GM23248 (cell line): ENCODE results near the gene STK31.

ENCODE experiments used
- EZH2 ChIP-seq: fragments of 200-600 bp; sonication (generic); IDR thresholded peaks from 2 replicates; pipeline ENCODE4 v1.6.1; 2018; ENCODE audit warnings: antibody characterized with exemption, mild to moderate bottlenecking; ENCODE audit not compliant: insufficient read depth, poor library complexity, severe bottlenecking
- EZH2phosphoT487 ChIP-seq: fragments of 200-600 bp; sonication (generic); IDR thresholded peaks from 2 replicates; pipeline ENCODE4 v1.6.1; 2018; ENCODE audit warnings: antibody characterized with exemption, moderate library complexity, mild to moderate bottlenecking, low read depth; ENCODE audit not compliant: insufficient read depth

GRCh38 chr7:23715099-23715498 is 5.1 kb downstream of the STK31 start:
- TF ChIP-seq EZH2 (no peak), EZH2phosphoT487 (no peak)
